ENCODE data around the gene LRRC49. TPM values are rescaled to one million over a fixed set of nuclear protein-coding genes. Genes with fewer than 3 reads are reported as not detected.

LRRC49 gene
- total and polyA plus RNA-seq, 4 donors, result 3.0 to 24.3 (median 7.4) TPM

GRCh38 chr15:70954171-70954570 is 61.5 kb downstream of the LRRC49 start:
- Histone ChIP-seq H3K4me3 (no peak overlapping the region), H3K9me3 (ENCODE audit: control insufficient read depth in 4 of 4, insufficient read depth in 3 of 4, low read length in 3 of 4) (no peaks in the 10 kb centered on the region), H3K4me1 (ENCODE audit: control insufficient read depth in 5 of 5, insufficient read depth in 5 of 5, low read length in 5 of 5) (peaks cover 0 to 4% (median 0%) of the 10 kb centered on the region in 5 donors), H3K27me3 (ENCODE audit: control insufficient read depth in 3 of 3, insufficient read depth in 3 of 3, low read length in 2 of 3) (no peaks in the 10 kb centered on the region), H3K36me3 (ENCODE audit: control insufficient read depth in 4 of 4, insufficient read depth in 4 of 4, low read length in 4 of 4) (no peaks in the 10 kb centered on the region), H3K27ac (ENCODE audit: low read depth in 1 of 2, low read length in 1 of 2) (no peak overlapping the region), H3K9ac (ENCODE audit: insufficient read depth in 1 of 2, low read length in 2 of 2) (no peak overlapping the region)
- DNase-seq (no peak), ATAC-seq (ENCODE audit: insufficient read depth, low FRiP score) (no peak)
- WGBS, 2 donors, result 99 to 100% methylated on average over 1 of the region's 1 CpG
- TF ChIP-seq CTCF (IDR thresholded peaks at IDR 0.05; ENCODE audit: control extremely low read depth, extremely low read depth), result no peak

DNA sequence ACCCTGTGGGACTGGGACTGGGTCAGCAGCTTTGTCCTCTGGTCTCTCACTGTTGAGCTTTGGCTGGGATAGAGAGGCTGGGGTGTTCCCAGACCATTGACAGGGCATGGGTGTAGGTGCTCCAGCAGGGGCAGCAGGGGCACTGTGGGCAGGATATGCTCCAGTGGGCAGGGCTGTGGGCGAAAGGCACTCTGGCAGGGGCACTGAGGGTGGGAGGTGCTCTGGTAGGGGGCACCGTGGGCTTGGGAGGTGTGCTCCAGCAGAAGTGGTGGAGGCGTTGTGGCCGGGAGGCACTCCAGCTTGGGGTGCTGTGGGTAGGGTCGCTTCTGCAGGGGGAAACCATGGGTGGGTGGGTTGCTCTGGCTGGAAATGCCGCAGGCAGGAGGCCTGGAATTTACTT is 62.1 kb downstream of the LRRC49 start:
- no peak for TF ChIP-seq CTCF (IDR thresholded peaks at IDR 0.05; ENCODE audit: control extremely low read depth, extremely low read depth)
- WGBS, 2 donors, result 92 to 94% methylated on average over 6 of the region's 6 CpGs
- no peak overlapping the region for H3K27ac ChIP-seq (ENCODE audit: low read depth in 1 of 2, low read length in 1 of 2)
- H3K9ac ChIP-seq (ENCODE audit: insufficient read depth in 1 of 2, low read length in 2 of 2), result no peak overlapping the region
- ATAC-seq (ENCODE audit: insufficient read depth, low FRiP score) (no peak), DNase-seq (no peak)
- H3K4me3 ChIP-seq, result no peak overlapping the region
- H3K27me3 ChIP-seq (ENCODE audit: control insufficient read depth in 3 of 3, insufficient read depth in 3 of 3, low read length in 2 of 3), result no peaks in the 10 kb centered on the region
- H3K36me3 ChIP-seq (ENCODE audit: control insufficient read depth in 4 of 4, insufficient read depth in 4 of 4, low read length in 4 of 4), result no peaks in the 10 kb centered on the region
- no peaks in the 10 kb centered on the region for H3K9me3 ChIP-seq (ENCODE audit: control insufficient read depth in 4 of 4, insufficient read depth in 3 of 4, low read length in 3 of 4)
- H3K4me1 ChIP-seq (ENCODE audit: control insufficient read depth in 5 of 5, insufficient read depth in 5 of 5, low read length in 5 of 5), result peaks cover 0 to 4% (median 0%) of the 10 kb centered on the region in 5 donors

- Histone ChIP-seq H3K4me3 (no peak overlapping the region), H3K27me3 (ENCODE audit: control insufficient read depth in 3 of 3, insufficient read depth in 3 of 3, low read length in 2 of 3) (no peaks in the 10 kb centered on the region), H3K36me3 (ENCODE audit: control insufficient read depth in 4 of 4, insufficient read depth in 4 of 4, low read length in 4 of 4) (no peaks in the 10 kb centered on the region), H3K27ac (ENCODE audit: low read depth in 1 of 2, low read length in 1 of 2) (no peak overlapping the region), H3K9me3 (ENCODE audit: control insufficient read depth in 4 of 4, insufficient read depth in 3 of 4, low read length in 3 of 4) (no peaks in the 10 kb centered on the region), H3K9ac (ENCODE audit: insufficient read depth in 1 of 2, low read length in 2 of 2) (no peak overlapping the region), H3K4me1 (ENCODE audit: control insufficient read depth in 5 of 5, insufficient read depth in 5 of 5, low read length in 5 of 5) (peaks cover 0 to 4% (median 0%) of the 10 kb centered on the region in 5 donors)
- no peak for ATAC-seq (ENCODE audit: insufficient read depth, low FRiP score)
- DNase-seq, result no peak
- no peak for TF ChIP-seq CTCF (IDR thresholded peaks at IDR 0.05; ENCODE audit: control extremely low read depth, extremely low read depth)
These were observed 62.5 kb downstream of the LRRC49 start for GRCh38 chr15:70955151-70955550.

Measured in lung (tissue), 12 donors.